ENCODE measurements around the gene MACROD2. TPM values are rescaled to one million over a fixed set of nuclear protein-coding genes. Genes with fewer than 3 reads are reported as not detected.

MACROD2 gene
- total RNA-seq, 5 donors from 2014 or later (not counting 1 experiment from before 2014, with no cell fraction given): 0.23 to 1.3 (median 0.51) TPM; not detected in 2

GRCh38 chr20:14986026-14986655 lies 990.8 kb downstream of the MACROD2 start:
- no peaks in the 10 kb centered on the region for H3K36me3 Mint-ChIP-seq
- WGBS (ENCODE audit: insufficient coverage): 50% methylated on average over 2 of the region's 4 CpGs
- no peaks in the 10 kb centered on the region for H3K4me1 ChIP-seq (ENCODE audit: control insufficient read depth in 1 of 2, extremely low read depth in 1 of 2, insufficient read depth in 2 of 2, low read length in 2 of 2)
- H3K4me1 Mint-ChIP-seq: no peaks in the 10 kb centered on the region
- DNase-seq (no peak), ATAC-seq (replicated peaks in 1 of 4) (no peak)
- no peak overlapping the region for H3K4me3 Mint-ChIP-seq
- ChIA-PET CTCF (no interaction called here), POLR2A (no interaction called here)
- no peaks in the 10 kb centered on the region for H3K9me3 ChIP-seq
- no peaks in the 10 kb centered on the region for H3K27me3 ChIP-seq (replicated peaks in 1 of 2; ENCODE audit: control insufficient read depth in 2 of 2, extremely low read depth in 1 of 2, insufficient read depth in 2 of 2, low read length in 1 of 2)
- H3K36me3 ChIP-seq (ENCODE audit: control insufficient read depth in 2 of 2, extremely low read depth in 1 of 2, insufficient read depth in 1 of 2, low read length in 1 of 2): no peaks in the 10 kb centered on the region
- H3K27me3 Mint-ChIP-seq: no peaks in the 10 kb centered on the region
- peaks cover 24 to 39% (median 26%) of the 10 kb centered on the region in 3 donors for H3K9me3 Mint-ChIP-seq
- no peak overlapping the region for H3K27ac ChIP-seq (ENCODE audit: low read length)
- H3K27ac Mint-ChIP-seq: no peak overlapping the region
- no peak overlapping the region for H3K4me3 ChIP-seq (ENCODE audit: control insufficient read depth in 1 of 2, extremely low read depth in 1 of 2, low read length in 1 of 2)

- Mint-ChIP-seq H3K9me3 (peaks cover 19 to 36% (median 23%) of the 10 kb centered on the region in 3 donors), H3K4me3 (no peak overlapping the region), H3K27ac (no peak overlapping the region), H3K4me1 (no peaks in the 10 kb centered on the region), H3K36me3 (no peaks in the 10 kb centered on the region), H3K27me3 (no peaks in the 10 kb centered on the region)
- H3K9me3 ChIP-seq: no peaks in the 10 kb centered on the region
- CTCF ChIA-PET: no interaction called here
- DNase-seq (no peak), ATAC-seq (replicated peaks in 1 of 4) (no peak)
- no peak overlapping the region for H3K4me3 ChIP-seq (ENCODE audit: control insufficient read depth in 1 of 2, extremely low read depth in 1 of 2, low read length in 1 of 2)
- H3K27ac ChIP-seq (ENCODE audit: low read length): no peak overlapping the region
- no peaks in the 10 kb centered on the region for H3K4me1 ChIP-seq (ENCODE audit: control insufficient read depth in 1 of 2, extremely low read depth in 1 of 2, insufficient read depth in 2 of 2, low read length in 2 of 2)
- H3K36me3 ChIP-seq (ENCODE audit: control insufficient read depth in 2 of 2, extremely low read depth in 1 of 2, insufficient read depth in 1 of 2, low read length in 1 of 2): no peaks in the 10 kb centered on the region
- H3K27me3 ChIP-seq (replicated peaks in 1 of 2; ENCODE audit: control insufficient read depth in 2 of 2, extremely low read depth in 1 of 2, insufficient read depth in 2 of 2, low read length in 1 of 2): no peaks in the 10 kb centered on the region
- POLR2A ChIA-PET: no interaction called here
- 85% methylated on average over 3 of the region's 7 CpGs for WGBS (ENCODE audit: insufficient coverage)
Measured at GRCh38 chr20:14986656-14987055, 991.3 kb downstream of the MACROD2 start.

- 31% methylated on average over 3 of the region's 8 CpGs for WGBS (ENCODE audit: insufficient coverage)
- no peaks in the 10 kb centered on the region for H3K27me3 Mint-ChIP-seq
- CTCF ChIA-PET: interaction anchor here in 1 of 2 donors (0.6 kb wide), 1 partner anchor 10 kb away, joined by 3 read pairs; no protein-coding TSS in a partner anchor
Measured at GRCh38 chr20:14989535-14990290, 994.4 kb downstream of the MACROD2 start.

GRCh38 chr20:14991023-14991422 lies 995.7 kb downstream of the MACROD2 start:
- Mint-ChIP-seq H3K9me3 (peaks cover 2 to 28% (median 8%) of the 10 kb centered on the region in 3 donors), H3K4me1 (no peaks in the 10 kb centered on the region), H3K27me3 (no peaks in the 10 kb centered on the region), H3K27ac (no peak overlapping the region), H3K36me3 (no peaks in the 10 kb centered on the region), H3K4me3 (no peak overlapping the region)
- ChIA-PET POLR2A (no interaction called here), CTCF (no interaction called here)
- WGBS (ENCODE audit: insufficient coverage): 100% methylated on average over 1 of the region's 1 CpG
- H3K9me3 ChIP-seq: no peaks in the 10 kb centered on the region
- DNase-seq (no peak), ATAC-seq (replicated peaks in 1 of 4) (no peak)
- no peak overlapping the region for H3K4me3 ChIP-seq (ENCODE audit: control insufficient read depth in 1 of 2, extremely low read depth in 1 of 2, low read length in 1 of 2)
- H3K4me1 ChIP-seq (ENCODE audit: control insufficient read depth in 1 of 2, extremely low read depth in 1 of 2, insufficient read depth in 2 of 2, low read length in 2 of 2): no peaks in the 10 kb centered on the region
- H3K36me3 ChIP-seq (ENCODE audit: control insufficient read depth in 2 of 2, extremely low read depth in 1 of 2, insufficient read depth in 1 of 2, low read length in 1 of 2): no peaks in the 10 kb centered on the region
- no peak overlapping the region for H3K27ac ChIP-seq (ENCODE audit: low read length)
- no peaks in the 10 kb centered on the region for H3K27me3 ChIP-seq (replicated peaks in 1 of 2; ENCODE audit: control insufficient read depth in 2 of 2, extremely low read depth in 1 of 2, insufficient read depth in 2 of 2, low read length in 1 of 2)

More at GRCh38 chr20:14989535-14990290, 994.4 kb downstream of the MACROD2 start:
- no peaks in the 10 kb centered on the region for H3K27me3 ChIP-seq (replicated peaks in 1 of 2; ENCODE audit: control insufficient read depth in 2 of 2, extremely low read depth in 1 of 2, insufficient read depth in 2 of 2, low read length in 1 of 2)
- no peak for DNase-seq
- H3K36me3 ChIP-seq (ENCODE audit: control insufficient read depth in 2 of 2, extremely low read depth in 1 of 2, insufficient read depth in 1 of 2, low read length in 1 of 2): no peaks in the 10 kb centered on the region
- Mint-ChIP-seq H3K9me3 (peaks cover 2 to 25% (median 8%) of the 10 kb centered on the region in 3 donors), H3K36me3 (no peaks in the 10 kb centered on the region), H3K27ac (no peak overlapping the region), H3K4me1 (no peaks in the 10 kb centered on the region), H3K4me3 (no peak overlapping the region)
- no peak overlapping the region for H3K27ac ChIP-seq (ENCODE audit: low read length)
- no peak overlapping the region for H3K4me3 ChIP-seq (ENCODE audit: control insufficient read depth in 1 of 2, extremely low read depth in 1 of 2, low read length in 1 of 2)
- no peak for ATAC-seq (replicated peaks in 1 of 4)
- H3K9me3 ChIP-seq: no peaks in the 10 kb centered on the region
- H3K4me1 ChIP-seq (ENCODE audit: control insufficient read depth in 1 of 2, extremely low read depth in 1 of 2, insufficient read depth in 2 of 2, low read length in 2 of 2): no peaks in the 10 kb centered on the region
- POLR2A ChIA-PET: no interaction called here

- Histone ChIP-seq H3K4me1 (ENCODE audit: control insufficient read depth in 1 of 2, extremely low read depth in 1 of 2, insufficient read depth in 2 of 2, low read length in 2 of 2) (no peaks in the 10 kb centered on the region), H3K27me3 (replicated peaks in 1 of 2; ENCODE audit: control insufficient read depth in 2 of 2, extremely low read depth in 1 of 2, insufficient read depth in 2 of 2, low read length in 1 of 2) (no peaks in the 10 kb centered on the region), H3K9me3 (no peaks in the 10 kb centered on the region), H3K27ac (ENCODE audit: low read length) (no peak overlapping the region), H3K4me3 (ENCODE audit: control insufficient read depth in 1 of 2, extremely low read depth in 1 of 2, low read length in 1 of 2) (no peak overlapping the region), H3K36me3 (ENCODE audit: control insufficient read depth in 2 of 2, extremely low read depth in 1 of 2, insufficient read depth in 1 of 2, low read length in 1 of 2) (no peaks in the 10 kb centered on the region)
- DNase-seq (no peak), ATAC-seq (replicated peaks in 1 of 4) (no peak)
- Mint-ChIP-seq H3K27ac (no peak overlapping the region), H3K27me3 (no peaks in the 10 kb centered on the region), H3K9me3 (peaks cover 2 to 26% (median 8%) of the 10 kb centered on the region in 3 donors), H3K36me3 (no peaks in the 10 kb centered on the region), H3K4me1 (no peaks in the 10 kb centered on the region), H3K4me3 (no peak overlapping the region)
- POLR2A ChIA-PET: no interaction called here
- CTCF ChIA-PET: no interaction called here
Measured at GRCh38 chr20:14992153-14992552, 996.8 kb downstream of the MACROD2 start.

- Mint-ChIP-seq H3K27me3 (no peaks in the 10 kb centered on the region), H3K4me3 (no peak overlapping the region), H3K36me3 (no peaks in the 10 kb centered on the region), H3K27ac (no peak overlapping the region), H3K9me3 (peaks cover 3 to 31% (median 8%) of the 10 kb centered on the region in 3 donors), H3K4me1 (no peaks in the 10 kb centered on the region)
- POLR2A ChIA-PET: no interaction called here
- CTCF ChIA-PET: interaction anchor here in 1 of 2 donors (0.6 kb wide), 1 partner anchor 25 kb away, joined by 3 read pairs; no protein-coding TSS in a partner anchor
- H3K4me1 ChIP-seq (ENCODE audit: control insufficient read depth in 1 of 2, extremely low read depth in 1 of 2, insufficient read depth in 2 of 2, low read length in 2 of 2): no peaks in the 10 kb centered on the region
- no peaks in the 10 kb centered on the region for H3K36me3 ChIP-seq (ENCODE audit: control insufficient read depth in 2 of 2, extremely low read depth in 1 of 2, insufficient read depth in 1 of 2, low read length in 1 of 2)
- WGBS (ENCODE audit: insufficient coverage): no CpG with 5 or more reads among the region's 2 CpGs
- DNase-seq: no peak
- H3K9me3 ChIP-seq: no peaks in the 10 kb centered on the region
- H3K27me3 ChIP-seq (replicated peaks in 1 of 2; ENCODE audit: control insufficient read depth in 2 of 2, extremely low read depth in 1 of 2, insufficient read depth in 2 of 2, low read length in 1 of 2): no peaks in the 10 kb centered on the region
- no peak overlapping the region for H3K4me3 ChIP-seq (ENCODE audit: control insufficient read depth in 1 of 2, extremely low read depth in 1 of 2, low read length in 1 of 2)
- no peak for ATAC-seq (replicated peaks in 1 of 4)
- no peak overlapping the region for H3K27ac ChIP-seq (ENCODE audit: low read length)
Measured at GRCh38 chr20:14992961-14993360, 997.6 kb downstream of the MACROD2 start.

Measured in T-cell (primary cell).